Activated CD4-positive, alpha-beta T cell treated with anti-CD3 and anti-CD28 coated beads, Interleukin-2, amount 50 U/mL, for 16 hours (primary cell): ENCODE results near the gene CATSPER3.

ENCODE experiments used
- DNase-seq: peaks from one replicate; pipeline ENCODE4 v3.0.0-alpha.2; 2020

The CATSPER3 gene

DNA sequence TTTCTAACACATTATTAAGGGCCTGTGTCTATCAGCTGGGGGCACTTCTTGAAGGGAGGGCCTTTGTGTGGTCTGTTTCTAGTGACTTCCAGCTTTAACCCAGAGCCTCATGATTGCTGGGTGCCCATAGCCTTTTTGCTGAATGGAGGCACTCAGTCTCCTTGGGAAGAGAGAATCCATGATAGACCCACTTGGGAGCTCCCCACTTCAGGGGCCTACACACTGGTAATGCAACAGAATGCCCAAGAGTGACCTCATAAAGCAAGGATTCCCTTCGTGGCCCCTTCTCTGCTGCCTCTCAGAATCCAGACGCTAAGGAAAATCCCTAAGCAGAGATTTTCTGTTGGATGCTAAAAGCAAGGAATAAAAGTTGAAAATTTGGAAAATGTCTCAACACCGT is at the start of gene CATSPER3:
TSS of gene CATSPER3 (plus strand) at position 301 of the 400 bp plus-strand sequence. CDS start at position 386, 85 bp downstream.
- no peak for DNase-seq

DNA sequence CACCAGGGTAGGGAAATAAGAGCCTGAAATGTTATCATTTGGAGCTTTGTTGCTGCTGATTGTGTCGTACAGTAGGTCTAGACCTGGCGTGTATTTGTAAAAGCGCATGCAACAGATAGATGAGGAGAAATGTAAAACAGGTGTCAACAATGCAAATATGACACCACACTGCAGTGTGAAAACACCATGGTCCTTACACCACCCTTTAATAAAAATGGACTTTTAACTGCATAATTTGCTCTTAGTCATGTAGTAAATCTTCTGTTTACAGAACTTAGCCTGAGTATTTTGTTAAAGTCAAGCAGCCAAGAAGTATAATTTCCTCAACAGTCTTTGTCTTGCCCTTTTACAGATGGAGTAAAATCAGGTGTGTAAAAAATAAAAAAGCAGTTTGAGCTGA is 48.8 kb upstream of the CATSPER3 start:
- no peak for DNase-seq

DNA sequence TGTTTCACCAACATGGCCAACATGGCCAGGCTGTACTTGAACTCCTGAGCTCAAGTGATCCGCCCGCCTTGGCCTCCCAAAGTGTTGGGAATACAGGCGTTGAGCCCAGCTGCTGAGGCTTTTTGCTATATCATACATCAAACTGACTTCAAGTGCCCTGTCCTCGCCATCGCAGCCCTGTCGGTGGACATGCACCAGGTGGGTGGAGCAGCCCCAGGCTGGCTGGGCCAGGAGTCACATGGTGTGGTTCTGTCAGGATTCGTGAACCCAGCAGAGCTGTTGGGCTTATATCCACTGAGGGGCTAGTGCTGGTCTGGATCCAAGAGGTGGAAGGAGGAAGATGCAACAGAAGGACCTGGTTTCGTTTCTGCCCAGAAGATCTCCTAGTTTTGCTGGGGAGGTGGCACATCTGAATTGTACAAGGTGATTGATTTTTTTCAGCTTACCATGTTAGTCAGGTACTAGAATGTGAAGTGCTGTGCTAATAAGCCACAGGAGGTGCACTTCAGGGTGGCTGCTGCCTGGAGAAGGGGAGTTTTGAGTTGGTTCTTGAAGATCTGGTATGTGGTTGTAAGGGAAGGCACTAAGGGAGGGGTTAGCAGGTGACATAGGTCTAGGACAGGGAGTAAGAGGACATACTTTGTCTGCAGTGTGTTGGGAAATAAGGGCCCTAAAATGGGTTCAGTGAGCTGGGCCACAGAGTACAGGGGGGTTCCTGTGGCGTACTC is 46.7 kb upstream of the CATSPER3 start:
- DNase-seq, result no peak

DNA sequence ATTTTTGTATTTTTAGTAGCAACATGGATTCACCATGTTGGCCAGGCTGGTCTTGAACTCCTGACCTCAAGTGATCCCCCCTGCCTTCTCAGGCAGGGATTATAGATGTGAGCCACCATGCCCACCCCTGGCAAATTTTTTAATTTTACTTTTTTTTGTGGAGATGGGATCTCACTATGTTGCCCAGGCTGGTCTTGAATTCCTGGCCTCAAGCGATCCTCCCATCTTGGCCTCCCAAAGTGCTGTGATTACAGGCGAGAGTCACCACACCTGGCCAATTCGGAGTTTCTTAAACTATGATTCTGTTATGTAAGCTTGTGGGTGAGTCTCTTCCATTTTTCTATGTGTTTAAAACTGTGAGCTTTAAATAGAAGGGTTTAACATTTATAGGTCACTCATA is 35.2 kb upstream of the CATSPER3 start:
- no peak for DNase-seq

DNA sequence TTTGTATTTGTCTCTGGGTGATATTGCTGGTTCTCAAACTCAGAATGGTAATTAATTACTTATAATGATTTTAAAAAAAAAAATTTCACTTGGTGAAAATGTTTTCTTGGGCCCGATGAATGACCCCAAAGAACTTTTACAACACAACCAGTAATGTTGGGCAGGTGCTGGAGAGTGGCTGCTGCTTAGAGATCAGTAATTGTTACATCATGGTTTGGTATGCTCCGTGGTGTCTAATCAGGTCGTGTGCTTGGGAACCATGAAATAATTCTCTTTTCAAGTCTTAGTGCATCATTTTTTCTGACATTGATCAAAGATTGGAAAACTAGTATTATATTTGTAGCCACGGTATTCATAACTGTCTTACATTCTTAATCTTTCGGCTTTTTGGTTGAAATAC is 33.5 kb upstream of the CATSPER3 start:
- no peak for DNase-seq

DNA sequence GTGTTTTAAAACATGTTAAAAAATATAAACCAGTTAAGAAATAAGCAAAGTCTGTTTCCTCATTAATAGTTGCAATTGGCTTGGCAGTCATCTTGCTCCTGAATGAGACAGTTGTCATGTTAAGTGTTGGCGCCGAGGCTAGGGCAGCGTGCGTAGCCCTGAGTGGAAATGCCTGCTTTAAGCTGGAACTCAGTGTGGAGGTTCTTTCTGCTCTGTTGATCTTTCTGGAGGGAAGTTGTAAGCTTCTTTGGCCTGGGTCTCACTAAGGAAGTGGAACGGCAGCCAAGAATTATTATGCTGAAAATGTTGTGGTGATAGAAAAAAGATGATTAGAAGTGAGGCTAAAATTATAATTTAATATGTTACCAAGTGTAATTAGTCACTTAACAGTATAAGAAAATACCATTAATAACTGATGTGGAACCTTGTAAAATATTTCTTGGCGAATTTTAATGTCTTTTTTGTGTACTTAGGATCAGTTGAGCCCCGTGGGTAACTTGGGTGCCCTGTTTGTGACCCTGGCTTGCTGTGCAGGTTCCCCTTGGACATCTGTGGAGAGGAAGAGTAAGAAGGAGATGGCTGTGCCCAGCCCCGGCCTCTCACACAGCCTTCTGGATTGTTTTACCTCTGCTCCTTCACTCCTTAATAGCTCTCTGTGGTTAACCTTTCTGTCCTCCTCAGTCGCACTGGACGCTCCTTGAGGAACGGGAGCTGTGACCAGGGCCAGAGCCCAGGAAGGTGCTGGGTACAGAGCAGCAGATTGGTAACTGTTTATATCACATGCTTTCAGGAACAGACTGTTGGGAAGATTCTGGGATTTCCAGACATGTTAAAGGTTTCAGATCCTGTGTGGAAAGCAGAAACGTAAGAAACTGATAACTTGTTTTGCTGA is 31.8 kb upstream of the CATSPER3 start:
- no peak for DNase-seq

DNA sequence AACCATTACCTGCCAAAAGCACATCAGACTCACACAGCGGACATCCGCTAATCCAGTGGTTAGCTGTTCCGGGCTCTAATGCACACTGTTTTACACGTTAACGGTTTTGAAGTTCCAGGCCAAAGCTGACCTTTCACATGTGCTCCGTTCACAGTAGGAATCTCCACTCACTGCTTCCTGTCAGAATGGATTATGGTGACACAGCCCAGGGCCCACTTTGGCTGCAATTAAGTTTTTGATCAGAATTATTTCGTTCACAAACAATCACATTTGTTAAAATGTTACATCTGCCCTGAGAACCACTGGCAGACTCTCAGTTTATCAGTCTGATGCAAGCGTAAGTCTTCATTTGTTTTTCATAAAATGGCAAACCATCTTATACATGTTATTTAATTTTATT is 30.2 kb upstream of the CATSPER3 start:
- DNase-seq, result no peak

DNA sequence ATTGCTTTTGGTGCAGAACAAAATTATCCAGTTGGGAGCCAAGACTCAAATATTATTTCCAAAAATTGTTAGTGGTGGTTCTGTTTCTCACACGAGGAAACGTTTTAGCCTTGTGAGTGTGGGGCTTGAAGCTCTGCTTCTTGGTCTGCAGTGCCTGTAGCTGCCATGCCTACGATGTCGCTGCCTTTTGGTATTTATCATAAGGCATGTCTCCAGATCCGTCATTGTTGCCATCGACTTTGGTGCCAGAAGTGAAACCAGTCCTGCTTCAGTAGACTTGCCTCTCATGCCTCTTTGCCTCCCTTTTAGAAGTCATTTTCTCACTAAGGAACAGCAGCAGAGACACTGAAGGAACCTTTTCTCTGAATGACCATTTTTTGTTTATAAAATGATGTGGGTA is 29.7 kb upstream of the CATSPER3 start:
- DNase-seq, result no peak

DNA sequence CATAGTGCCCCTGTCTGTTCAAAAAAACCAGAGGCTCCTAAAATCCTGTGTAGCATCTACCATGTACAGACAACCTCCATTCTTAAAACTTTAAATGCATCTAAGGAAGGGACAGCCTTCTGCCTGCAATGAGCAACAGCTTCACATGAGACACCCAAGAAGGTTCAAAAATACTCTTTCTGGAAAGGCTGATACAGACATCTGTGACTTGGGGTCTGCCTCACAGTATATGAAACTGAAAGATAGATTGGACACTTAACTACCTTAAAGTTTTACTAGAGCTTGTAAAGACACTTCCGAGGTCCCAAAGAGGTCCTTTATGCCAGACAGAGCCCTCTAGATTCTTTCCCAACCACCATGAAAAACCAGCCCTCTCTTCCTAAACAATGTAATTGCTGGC is 28.2 kb upstream of the CATSPER3 start:
- no peak for DNase-seq

DNA sequence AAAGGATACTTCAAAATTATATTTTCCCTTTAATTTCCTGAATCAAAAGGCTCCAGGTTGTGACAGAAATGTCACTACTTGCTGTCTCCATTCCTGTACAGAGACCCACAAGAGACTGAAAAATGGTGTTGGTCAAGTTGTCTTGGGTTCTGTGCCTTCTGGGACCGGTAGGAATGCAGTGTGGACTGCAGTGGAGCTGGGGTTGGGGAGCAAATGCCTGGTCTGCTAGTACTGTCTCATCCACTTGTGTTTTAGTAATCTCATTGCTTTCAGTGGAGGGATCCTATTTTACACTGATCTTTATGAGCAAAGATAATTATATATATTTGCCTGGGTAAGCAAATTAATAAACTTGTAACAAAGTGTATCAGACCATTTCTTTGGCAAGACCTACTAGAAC is 24.2 kb upstream of the CATSPER3 start:
- no peak for DNase-seq

DNA sequence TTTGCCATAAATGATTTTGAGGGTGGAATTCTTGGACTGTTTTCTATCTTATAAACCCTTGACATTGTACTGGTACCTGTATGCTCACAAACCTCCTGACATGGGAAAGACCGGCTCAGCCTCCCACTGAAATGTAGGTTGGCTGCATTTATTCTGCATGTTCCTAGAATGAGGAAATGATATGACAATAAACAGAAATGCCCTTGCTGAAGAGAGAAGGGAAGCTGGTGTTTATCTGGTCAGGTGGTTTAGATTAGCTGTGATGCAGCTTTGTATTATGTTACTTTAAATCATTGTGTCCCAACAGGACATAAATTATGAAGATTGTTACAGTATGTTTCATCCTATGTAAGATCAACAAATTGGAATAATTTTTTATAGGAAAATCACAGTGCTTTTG is 23.1 kb upstream of the CATSPER3 start:
- no peak for DNase-seq

DNA sequence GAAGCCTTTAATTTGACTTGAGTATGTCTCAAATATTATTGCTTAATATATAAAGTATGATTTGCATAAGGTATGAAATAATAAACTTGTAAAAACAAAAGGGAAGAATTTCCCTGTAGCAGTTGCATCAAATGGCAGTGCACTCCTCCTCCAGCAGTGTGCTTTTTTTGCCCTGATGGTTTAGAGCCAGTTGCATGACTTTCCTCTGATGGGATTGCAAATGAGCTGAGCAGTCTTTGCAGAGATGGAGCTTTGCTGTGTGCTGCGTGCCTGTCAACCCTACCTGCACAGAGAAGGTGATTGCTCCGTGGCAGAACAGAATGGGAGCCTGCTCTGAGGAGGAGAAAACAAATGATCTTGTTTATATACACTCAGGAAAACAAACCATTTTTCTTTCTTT is 22.7 kb upstream of the CATSPER3 start:
- no peak for DNase-seq

DNA sequence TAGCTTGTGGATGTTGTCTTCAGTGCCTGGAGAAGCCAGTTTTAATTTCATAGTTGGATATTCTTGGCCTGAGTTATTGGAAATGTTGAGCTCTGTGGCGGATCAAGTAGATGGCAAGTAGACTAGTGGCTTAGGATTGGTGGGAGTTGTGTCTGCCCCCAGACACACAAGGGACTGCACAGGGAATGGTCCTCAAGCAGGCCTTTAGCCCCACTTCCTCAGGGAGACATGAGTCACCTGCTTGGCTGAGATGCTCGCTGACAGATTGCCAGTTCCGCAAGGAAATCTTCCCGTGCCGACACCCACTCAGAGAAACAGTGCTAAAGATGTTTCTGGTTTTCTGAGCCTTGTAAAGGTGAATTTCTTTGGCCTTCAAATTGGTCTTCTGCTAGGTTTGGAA is 18.8 kb upstream of the CATSPER3 start:
- no peak for DNase-seq

DNA sequence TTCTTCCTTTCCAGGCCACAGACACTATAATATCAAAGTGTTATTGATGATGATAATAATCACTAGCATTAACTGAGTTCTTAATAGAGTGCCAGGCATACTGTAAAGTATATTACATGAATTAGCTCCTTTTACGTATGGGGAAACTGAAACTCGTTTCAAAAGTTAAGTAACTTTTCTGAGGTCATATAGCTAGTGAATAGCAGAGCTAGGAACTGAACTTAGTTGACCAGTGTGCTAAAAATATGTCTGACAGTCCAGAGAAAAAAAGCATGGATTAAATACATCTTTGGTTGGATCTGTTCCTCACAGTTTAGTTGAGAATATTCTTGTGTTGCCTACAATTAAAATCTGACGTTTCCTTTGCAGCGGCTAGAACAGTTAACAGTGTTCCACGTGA is 18.4 kb upstream of the CATSPER3 start:
- DNase-seq, result no peak

DNA sequence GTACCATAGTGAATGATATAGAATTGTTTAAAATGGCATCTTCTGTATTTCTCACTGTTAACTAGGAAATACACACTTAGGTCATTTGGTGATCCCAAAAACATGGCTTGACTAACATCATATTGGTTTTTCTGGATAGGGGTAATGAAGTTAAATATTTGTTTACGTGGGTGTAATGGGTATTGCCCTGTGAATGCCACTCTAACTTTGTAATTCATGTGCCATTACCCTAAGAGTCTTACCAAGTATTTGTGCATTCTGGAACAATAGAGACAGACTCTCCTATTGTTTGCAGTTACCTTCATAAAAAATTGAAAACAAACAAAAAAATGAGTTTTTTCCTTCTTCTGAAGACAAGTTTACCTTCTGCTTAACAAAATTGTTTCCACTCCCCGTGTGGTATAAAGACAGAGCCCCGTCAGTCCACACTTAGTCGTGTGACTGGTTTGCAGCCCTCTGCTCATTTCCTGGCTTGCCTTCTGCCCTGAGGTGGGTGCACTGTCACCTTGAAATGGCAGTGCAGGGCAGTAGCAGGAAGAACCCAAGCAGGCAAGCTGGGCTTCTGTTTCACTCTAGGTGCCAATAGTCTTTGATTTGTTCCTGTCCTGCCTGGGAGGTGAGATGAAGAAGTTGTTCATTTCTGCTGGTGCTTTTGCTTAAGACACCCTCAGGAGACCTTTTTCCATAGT is 9.6 kb upstream of the CATSPER3 start:
- DNase-seq, result no peak

DNA sequence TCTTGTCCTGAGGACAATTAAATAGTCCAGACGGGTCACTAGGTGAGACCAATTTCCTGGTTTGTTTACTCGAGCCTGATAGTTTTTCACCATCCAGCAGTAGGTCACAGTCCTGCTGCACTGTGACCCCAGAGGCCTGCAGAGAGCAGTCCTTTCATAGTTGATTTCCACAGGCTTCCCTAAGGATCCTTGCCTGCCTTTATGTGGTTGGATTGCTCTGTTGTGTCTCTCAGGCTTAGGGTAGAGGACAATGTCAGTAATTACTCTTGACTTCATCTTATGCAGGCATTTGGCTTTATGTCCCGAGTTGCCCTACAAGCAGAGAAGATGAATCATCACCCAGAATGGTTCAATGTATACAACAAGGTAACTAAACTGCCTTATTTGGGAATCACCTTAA is 9.0 kb upstream of the CATSPER3 start:
- DNase-seq, result no peak

DNA sequence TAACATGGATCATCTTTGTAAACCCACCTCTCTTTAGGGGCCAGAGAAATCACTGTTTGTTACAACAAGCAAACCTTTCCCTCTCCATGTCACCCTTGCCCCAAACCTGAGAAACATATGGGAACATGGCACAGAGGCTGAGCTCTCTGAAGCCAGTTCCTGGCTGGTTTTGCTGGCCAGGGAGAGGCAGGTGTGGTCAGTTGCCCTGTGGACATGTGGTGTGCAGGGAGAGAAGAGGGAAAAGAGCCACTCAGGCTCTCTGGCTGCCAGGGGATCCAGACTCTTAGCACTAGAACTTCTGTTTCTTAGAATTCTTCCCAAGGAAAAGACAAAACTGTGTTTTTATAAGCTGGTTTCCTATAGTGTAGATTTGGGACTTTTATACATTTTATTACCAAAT is 4.6 kb upstream of the CATSPER3 start:
- no peak for DNase-seq

DNA sequence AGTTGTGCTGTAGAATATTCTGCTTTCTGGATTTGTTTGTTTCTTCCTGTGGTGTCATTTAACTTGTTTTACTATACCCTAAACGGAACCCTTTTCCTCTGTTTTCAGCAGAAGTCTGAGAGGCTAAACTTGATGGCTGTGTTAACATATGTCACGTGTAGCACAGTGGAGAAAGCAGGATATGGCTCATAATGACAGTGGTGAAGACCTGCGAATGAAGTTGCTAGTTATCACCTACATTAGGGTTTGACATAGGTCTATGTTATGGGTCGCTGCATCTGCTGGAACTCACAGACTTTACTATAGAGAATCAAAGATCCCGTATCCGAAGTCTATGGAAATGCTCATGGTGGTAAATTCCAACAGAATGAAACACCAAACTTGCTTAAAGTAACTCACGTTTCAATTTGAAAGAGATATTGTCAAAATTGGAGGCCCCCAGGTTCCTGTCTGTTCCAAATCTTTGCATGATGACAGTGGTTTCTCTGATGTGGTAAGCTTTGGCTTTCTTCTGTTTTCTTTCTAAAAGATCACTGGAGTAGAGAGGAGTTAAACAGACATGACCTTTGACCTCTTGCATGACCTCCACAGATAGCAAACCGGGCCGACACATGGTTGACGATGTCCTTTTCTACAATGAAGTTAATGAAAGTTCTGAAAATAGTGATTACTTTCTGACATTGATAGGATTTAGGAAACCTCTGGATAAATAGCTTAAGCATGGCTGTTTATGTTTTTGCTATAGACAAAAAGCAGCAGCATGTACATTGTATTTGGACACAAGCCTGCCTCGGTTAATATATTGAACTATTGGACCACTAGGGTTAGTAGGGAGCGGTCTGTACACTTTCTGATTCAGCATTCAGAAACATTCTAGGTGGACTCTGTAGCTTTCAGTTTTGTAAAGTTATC is 3.1 kb upstream of the CATSPER3 start:
- DNase-seq, result peak; percentile 48

DNA sequence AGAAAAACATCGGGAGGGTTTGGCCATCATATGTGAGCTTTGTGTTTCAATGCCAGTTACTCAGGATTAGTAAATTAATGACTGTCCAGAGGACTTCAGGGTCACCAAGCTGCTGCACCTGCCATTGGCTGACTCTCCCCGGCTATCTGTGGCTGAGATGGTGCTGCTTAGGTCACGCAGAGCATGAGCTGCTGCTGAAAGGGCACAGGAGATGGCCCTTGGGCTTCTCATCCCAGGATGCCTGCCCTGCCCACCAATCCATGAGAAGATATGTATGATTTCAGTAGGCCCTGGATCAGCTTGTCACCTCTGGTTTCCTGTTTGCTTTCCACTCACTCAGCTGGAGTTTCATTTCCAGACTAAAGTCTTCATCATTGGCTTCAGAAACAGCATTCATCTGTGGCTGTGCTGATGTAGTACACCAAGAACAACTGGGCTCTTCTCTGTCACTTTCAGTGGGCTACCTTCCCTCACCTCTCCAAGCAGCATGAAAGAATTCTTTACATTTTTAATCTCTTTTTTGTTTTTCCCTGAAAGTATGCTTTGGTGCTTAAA is 2.4 kb upstream of the CATSPER3 start:
- DNase-seq, result peak; percentile 18

DNA sequence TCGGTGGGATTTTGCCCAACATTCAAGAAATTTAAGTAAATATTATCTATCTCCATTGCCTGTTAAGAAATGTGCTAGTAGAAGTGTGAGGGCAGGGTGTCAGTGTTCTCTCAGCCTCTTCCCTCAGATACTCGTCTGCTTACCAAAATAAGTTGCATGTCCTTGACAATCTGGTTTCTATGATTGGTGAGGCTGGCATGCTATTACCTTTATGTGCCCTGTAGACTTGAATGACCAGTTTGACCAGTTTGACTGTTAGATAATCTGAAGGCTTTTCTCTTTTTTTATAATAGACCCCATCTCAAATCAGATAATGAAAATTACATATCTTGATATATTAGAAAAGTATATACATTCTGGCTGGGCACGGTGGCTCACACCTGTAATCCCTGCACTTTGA is 348 bp downstream of the CATSPER3 start:
- no peak for DNase-seq

DNA sequence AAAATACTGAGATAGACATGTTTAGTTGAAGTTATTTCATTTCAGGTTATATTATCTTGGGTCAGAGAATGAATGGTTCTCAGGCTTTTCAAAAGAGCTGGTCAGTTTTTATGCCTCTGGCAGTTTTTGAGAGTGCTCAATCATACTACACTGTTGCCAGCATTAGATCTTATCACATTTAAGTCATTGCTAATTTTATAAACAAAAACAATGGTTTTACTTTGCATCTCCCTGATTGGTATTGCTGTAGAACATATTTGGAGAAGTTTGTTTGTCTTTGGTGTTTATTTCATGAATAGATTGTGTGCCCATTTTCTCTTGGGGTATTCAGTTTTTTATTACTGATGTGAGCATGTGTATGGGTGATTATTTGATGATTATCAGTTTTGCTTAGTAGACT is 1.5 kb downstream of the CATSPER3 start:
- no peak for DNase-seq

DNA sequence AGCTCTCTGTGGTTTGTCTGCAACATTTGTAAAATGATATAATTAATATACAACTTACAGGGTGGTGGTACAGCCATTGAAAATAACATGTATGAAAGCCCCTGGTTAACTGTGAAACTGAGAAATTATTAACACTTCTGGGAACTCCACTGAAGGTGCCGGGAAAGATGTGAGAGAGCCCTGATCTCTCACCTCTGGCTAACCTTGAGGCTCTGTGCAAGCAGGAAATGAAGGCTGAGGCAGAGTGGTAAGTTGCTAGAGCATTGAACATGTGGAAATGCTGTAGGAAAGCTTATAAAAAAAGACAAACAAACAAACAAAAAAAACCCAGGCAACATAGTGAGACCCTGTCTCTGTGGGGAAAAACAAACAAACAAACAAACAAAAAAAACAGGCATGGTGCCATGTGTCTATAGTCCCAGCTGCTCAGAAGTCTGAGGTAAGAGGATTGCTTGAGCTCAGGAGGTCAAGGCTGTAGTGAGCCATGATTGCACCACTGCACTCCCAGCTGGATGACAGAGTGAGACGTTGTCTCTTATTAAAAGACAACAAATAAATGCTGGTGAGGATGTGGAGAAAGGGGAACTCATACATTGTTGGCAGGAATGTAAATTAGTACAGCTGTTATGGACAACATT is 7.5 kb downstream of the CATSPER3 start:
- DNase-seq, result no peak
